ENCODE data around the gene ZNF598. TPM values are rescaled to one million over a fixed set of nuclear protein-coding genes. Genes with fewer than 3 reads are reported as not detected.
A peak's percentile ranks its signal among the peaks of the same experiment; 100 is the strongest.

ZNF598 gene
- total and polyA plus RNA-seq, 10 of the 15 experiments (the other 5 are each of a cell fraction or from before 2014, with no cell fraction given), result 0.08 to 74.0 (median 14.4) TPM

DNA sequence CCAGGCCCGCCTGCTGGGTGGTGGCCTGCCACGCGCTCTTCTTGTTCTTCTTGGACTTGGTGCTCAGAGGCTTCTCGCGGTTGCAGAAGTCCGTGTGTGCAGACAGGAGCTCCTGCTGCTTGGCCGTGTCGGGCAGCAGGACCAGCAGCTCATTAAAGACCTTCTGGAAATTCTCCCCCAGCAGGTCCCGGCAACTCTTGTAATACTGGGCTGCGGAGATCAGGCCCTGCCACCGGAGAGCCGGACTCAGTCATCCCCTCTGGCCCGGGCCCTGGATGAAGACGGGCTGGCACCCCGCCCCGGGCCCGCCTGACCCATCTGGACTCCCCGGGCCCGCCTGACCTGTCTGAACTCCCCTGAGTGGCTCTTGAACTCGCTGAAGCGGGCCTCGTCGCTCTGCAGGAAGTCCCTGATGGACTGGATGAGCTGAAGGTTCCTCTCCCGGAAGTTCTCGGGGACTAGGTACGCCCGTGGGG is 11.2 kb downstream of the ZNF598 start (continued):
- TF ChIP-seq, protein P1, sequence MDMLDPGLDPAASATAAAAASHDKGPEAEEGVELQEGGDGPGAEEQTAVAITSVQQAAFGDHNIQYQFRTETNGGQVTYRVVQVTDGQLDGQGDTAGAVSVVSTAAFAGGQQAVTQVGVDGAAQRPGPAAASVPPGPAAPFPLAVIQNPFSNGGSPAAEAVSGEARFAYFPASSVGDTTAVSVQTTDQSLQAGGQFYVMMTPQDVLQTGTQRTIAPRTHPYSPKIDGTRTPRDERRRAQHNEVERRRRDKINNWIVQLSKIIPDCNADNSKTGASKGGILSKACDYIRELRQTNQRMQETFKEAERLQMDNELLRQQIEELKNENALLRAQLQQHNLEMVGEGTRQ (IDR thresholded peaks at IDR 0.05; ENCODE audit: borderline replicate concordance, low read depth, low read length), result no peak
- no peak for TF ChIP-seq SP1 (IDR thresholded peaks at IDR 0.05; ENCODE audit: low read depth, low read length)
- no peak for TF ChIP-seq ZNF217 (IDR thresholded peaks at IDR 0.05)
- TF ChIP-seq EP300 (IDR thresholded peaks at IDR 0.05; ENCODE audit: borderline replicate concordance in 1 of 2, control insufficient read depth in 1 of 2, low read depth in 2 of 2, low read length in 2 of 2), result no peak
- no peak for TF ChIP-seq CHD4 (IDR thresholded peaks at IDR 0.05)
- TF ChIP-seq RELA (IDR thresholded peaks at IDR 0.05; ENCODE audit: borderline replicate concordance, partially characterized antibody), result no peak
- no peak for TF ChIP-seq BRCA1 (IDR thresholded peaks at IDR 0.05; ENCODE audit: low read depth, low read length)
- TF ChIP-seq SUPT20H (IDR thresholded peaks at IDR 0.05; ENCODE audit: borderline replicate concordance, control insufficient read depth, low read depth, low read length), result no peak
- TF ChIP-seq CREM (IDR thresholded peaks at IDR 0.05; ENCODE audit: low read depth), result no peak
- no peak for TF ChIP-seq RAD51 (IDR thresholded peaks at IDR 0.05)

- Histone ChIP-seq H3K4me3 (no peak overlapping the region), H4K20me1 (ENCODE audit: control insufficient read depth, insufficient read depth) (no peaks in the 10 kb centered on the region), H3K27ac (ENCODE audit: control insufficient read depth, insufficient read depth) (no peak overlapping the region), H3K9me3 (replicated peaks; ENCODE audit: control insufficient read depth, insufficient read depth, low read length) (no peaks in the 10 kb centered on the region; the same call in 2 of the 3 replicates), H2AFZ (ENCODE audit: control insufficient read depth, low read depth, low read length) (no peak overlapping the region), H3K27me3 (replicated peaks in 1 of 2; ENCODE audit: control insufficient read depth in 2 of 2, insufficient read depth in 2 of 2, low read length in 1 of 2) (no peaks in the 10 kb centered on the region), H3K4me2 (ENCODE audit: control insufficient read depth, insufficient read depth) (no peak overlapping the region), H3K36me3 (ENCODE audit: control insufficient read depth in 2 of 2, insufficient read depth in 2 of 2, low read length in 1 of 2) (peaks cover 3 to 38% of the 10 kb centered on the region in 2 experiments), H3K79me2 (ENCODE audit: control insufficient read depth, insufficient read depth, low read length) (no peaks in the 10 kb centered on the region), H3K4me1 (ENCODE audit: control insufficient read depth, insufficient read depth, low read length) (peaks cover 11% of the 10 kb centered on the region), H3K9ac (ENCODE audit: control insufficient read depth, insufficient read depth, low read length) (no peak overlapping the region)
- WGBS (ENCODE audit: insufficient coverage, insufficient replicate concordance, low lambda C conversion rate, missing lambda C conversion rate), result 91% methylated on average over 26 of the region's 26 CpGs
- intact Hi-C loops (cut with micrococcal nuclease; ENCODE audit: unreplicated experiment), result no loop called here
- ChIA-PET CTCF (interaction anchor here (0.9 kb wide), 1 partner anchor 15 kb away, joined by 3 read pairs; no protein-coding TSS in a partner anchor), RAD21 (ENCODE audit: unreplicated experiment) (interaction anchor here (1.0 kb wide), 1 partner anchor 14 kb away, joined by 3 read pairs; the partner anchor contains the start of gene GFER), SMC1A (ENCODE audit: uncharacterized antibody, unreplicated experiment) (interaction anchor here (1.2 kb wide), 1 partner anchor 16 kb away, joined by 3 read pairs; the partner anchor contains the start of gene NOXO1), POLR2A (interaction anchor here (0.5 to 2.4 kb wide), 2 partner anchors 11 to 721 kb away, joined by 5 to 8 read pairs; no protein-coding TSS in a partner anchor)
- TF ChIP-seq POLR2A (IDR thresholded peaks at IDR 0.05; ENCODE audit: low read depth, low read length), result 0 out of 2 replicates have a peak, but pooled peaks have one; percentile 21
- TF ChIP-seq WRNIP1 (IDR thresholded peaks at IDR 0.05; ENCODE audit: borderline replicate concordance, low read depth, low read length), result no peak
- no peak for TF ChIP-seq FOXK2 (IDR thresholded peaks at IDR 0.05)
- no peak for FAIRE-seq
- no TSS peak for BruUV-seq (replicated peaks)
- in situ Hi-C loops (cut with MboI), result no loop called here
- no peak for DNase-seq (ENCODE audit: low read depth, low spot score)
- no peak for ATAC-seq
Observed at GRCh38 chr16:1997494-1998359, 11.9 kb downstream of the ZNF598 start.
